Measurements from ENCODE around the gene CDK5R2.

CDK5R2 gene

DNA sequence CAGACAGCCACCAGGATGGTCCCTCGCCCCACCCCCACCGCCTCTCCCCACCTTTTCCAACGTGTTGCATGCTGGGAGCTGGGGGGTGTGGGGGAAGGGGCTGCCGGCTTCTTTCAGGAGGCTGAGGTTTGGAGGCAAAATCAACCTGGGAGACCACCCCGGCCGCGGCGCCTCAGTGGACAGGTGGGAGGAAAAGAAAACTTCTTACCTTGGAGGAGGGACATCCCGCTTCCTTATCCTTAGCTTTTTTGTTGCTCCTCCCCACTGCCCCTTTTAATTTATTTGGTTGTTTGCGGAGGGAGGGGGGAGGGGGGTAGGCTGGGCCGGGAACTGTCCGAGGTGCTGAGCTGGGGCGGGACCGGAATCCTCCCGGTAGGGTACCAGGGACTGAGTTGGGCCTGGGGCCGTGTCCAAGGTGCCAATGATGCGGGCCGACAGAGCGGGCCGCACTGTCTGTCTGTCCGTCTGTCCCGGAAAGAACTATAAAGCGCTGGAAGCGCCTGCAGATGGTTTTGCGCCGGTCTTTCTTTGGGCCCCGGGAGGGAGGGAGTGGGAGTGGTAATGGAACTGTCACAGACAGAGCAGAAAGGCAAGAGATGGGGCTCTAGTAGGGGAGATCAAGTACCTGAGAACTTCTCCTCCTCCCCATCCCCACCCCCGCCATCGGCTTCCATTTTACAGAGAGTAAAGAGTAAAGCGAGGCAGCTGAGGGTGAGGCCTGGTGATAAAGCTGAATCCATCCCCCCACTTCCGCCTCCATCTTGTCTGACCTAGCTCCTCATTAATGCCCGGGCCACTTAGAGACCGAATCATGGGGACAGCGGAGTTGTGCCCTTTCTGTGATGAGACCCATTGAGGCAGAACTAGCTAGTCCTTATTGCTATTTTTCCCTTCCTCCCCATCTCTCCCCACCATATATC lies 2.4 kb downstream of the CDK5R2 start:
- DNase-seq (ENCODE audit: low read depth, low spot score) = no peak
- H3K27ac ChIP-seq = no peak overlapping the region

DNA sequence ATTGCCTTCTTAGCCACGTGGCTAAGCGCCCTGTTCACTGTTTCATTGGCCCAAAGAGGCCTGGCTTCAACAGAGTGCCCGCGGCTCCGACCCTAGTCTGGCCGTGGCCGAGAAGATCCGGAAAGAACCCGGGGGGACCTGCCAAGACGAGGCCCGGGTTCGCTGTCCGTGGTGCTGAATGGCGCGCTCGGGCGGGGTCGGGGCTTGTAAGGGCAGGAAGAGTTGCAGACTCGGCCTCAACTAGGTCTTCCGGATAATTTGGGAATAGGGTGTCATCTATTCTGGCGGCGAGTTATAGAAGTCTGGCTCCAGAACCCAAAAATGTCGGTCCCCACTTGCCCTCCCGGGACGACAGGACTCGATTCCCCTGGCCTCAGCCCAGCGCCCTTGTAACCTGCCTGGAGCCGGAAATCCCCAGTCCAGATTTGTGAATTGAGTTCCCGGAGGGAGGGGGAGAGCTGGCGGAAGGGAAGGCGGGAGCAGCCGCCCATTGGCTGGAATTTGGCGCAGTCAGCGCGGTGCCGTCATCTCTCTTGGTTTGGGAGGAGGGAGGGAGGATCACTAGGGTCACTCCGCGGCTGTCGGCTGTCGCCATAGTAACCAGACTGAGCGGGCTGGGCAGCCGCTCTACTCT lies 3.5 kb downstream of the CDK5R2 start:
- H3K27ac ChIP-seq = peak overlapping the region; percentile 67
- DNase-seq (ENCODE audit: low read depth, low spot score) = peak; percentile 53

DNA sequence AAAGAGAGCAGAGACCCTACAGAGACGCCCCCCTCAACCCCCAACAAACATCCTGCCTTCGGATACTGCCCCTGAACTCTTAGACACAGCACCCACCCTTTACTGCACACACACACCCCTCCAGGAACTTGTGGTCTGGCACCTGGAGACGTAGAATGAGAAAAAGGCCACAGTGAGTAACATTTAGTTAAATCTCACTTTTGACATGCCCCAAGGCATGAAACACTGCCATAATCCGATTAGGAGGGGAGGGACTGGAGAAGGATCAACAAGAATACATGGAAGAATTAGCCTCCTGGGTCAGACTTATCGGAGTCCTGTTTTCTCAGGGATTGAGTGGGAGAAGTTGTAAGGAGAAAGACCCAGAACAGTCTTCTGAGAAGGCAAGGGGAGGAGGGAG lies 4.1 kb downstream of the CDK5R2 start:
- peak; percentile 22 for DNase-seq (ENCODE audit: low read depth, low spot score)
- H3K27ac ChIP-seq = peak overlapping the region; percentile 67

DNA sequence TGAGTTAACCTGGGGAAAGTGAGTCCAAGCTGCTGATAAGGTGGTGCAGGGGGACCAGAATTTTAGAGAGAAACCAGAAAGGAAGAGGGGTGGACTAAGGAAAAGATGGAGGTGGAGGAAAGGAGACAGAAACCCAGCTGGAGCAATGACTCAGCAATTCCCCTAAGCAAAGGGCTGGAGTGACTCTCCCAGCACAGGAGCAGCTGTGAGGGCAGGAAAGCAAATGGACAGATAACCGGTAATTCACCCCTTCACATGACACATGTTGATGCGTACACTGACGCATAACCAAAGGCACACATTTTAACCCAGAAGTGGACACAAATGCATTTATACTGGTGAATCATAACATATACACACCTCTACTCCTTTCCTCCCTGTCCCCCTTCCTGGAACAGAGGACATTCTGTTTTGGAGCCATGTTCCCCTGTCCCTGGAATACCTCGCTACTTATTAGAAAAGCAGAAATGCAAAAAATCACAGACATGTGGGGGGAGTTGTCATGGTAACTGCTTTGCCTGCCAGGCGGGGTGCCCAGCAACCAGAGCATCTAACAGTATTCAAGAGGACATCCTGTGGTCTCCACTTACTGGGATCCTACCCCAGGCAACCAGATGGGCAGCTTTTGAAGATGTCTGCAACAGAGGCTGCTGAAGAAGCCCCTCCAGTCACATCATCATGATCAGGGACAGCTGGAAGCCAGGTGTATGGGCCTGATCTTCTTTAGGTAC lies 4.7 kb downstream of the CDK5R2 start:
- peak overlapping the region; percentile 67 for H3K27ac ChIP-seq
- DNase-seq (ENCODE audit: low read depth, low spot score) = peak; percentile 79

DNA sequence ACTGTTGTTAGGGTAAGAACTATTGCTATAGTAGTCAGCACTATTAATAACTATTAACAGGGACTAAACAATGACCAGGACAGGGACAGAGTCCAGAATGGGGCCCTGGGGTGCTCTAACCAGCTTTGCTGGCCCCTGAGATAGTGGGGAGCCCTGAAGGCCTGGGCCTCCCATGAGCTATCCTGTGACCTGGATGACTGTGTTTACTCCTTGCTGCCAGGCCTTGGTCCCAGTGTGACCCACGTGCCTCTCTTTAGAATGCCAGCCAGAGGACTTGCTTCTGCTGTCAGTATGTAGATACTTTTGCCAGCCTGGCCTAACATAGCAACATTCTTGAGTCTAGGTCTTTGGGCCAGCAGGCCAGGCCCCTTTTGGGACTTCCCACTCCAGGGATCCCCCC lies 11.4 kb downstream of the CDK5R2 start:
- no peak for DNase-seq (ENCODE audit: low read depth, low spot score)

DNA sequence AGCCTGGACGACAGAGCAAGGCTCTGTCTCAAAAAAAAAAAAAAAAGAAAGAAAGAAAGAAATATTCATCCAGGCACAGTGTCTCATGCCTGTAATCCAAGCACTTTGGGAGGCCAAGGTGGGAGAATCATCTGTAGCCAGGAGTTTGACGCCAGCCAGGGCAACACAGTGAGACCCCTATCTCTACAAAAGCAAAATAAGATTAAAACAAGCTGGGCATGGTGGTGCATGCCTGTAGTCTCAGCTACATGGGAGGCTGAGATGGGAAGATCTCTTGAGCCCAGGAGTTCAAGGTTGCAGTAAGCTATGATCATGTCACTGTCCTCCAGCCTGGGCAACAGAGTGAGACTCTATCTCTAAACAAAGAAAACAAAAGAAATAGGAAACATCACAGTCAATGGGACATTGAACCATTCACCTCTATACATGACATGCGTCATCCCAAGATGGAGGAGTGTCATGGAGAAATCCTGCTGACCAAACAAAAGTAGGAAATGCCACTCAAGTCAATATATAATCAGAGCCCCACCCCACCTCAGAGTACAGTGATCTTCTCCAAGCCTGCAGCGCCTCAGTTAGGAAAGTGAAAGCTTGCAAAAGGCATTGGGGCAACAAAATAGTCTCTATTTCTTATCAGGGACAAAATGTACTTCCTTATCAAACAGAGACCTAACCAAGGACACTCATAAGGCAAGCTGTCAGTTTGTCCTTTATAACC lies 15.8 kb downstream of the CDK5R2 start:
- H3K27ac ChIP-seq = no peak overlapping the region
- no peak for DNase-seq (ENCODE audit: low read depth, low spot score)

More for the DNA sequence above, 11.4 kb downstream of the CDK5R2 start:
- H3K27ac ChIP-seq = no peak overlapping the region

DNA sequence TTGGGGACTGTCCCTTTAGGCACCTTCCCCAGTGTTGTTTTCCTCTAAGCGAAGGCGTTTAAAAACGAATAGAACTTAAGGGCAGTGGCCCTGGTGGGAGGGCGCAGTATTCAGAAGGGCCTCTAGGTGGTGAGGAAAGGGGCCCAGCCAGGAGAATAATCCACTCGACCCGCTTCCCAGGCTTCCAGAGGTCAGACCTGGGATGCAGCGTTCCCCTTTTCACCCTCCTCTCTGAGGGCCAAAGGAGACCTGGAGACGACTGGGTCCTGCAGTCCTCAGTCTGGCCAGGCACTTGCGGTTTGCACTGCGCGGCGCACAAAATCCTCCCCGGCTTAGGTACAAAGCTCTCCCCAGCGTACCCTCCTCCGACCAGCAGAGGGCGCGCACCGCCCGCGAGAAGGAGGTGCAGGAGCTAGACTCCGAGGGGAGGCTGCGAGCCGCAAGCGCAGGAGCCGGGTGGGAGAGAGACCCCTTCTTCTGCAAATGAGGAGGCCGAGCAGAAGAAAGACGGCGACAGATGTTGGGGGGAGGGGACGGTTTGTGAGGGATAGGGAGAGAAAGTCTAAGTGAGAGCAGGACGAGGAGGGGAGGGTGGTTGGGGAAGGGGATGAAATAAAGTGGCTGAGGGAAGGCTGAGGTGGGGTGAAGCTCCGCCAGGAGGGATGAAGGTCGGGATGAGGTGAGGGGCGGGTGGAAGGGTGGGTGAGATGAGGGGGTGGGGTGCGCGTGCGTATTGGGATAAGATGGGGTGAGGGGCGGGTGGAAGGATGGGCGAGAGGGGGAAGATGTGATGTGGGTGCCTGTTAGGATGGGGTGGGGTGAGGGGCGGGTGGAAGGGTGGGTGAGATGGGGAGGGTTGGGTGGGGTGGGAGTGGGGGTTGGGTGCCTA lies 20.6 kb downstream of the CDK5R2 start:
- no peak for DNase-seq (ENCODE audit: low read depth, low spot score)
- H3K27ac ChIP-seq = no peak overlapping the region

DNA sequence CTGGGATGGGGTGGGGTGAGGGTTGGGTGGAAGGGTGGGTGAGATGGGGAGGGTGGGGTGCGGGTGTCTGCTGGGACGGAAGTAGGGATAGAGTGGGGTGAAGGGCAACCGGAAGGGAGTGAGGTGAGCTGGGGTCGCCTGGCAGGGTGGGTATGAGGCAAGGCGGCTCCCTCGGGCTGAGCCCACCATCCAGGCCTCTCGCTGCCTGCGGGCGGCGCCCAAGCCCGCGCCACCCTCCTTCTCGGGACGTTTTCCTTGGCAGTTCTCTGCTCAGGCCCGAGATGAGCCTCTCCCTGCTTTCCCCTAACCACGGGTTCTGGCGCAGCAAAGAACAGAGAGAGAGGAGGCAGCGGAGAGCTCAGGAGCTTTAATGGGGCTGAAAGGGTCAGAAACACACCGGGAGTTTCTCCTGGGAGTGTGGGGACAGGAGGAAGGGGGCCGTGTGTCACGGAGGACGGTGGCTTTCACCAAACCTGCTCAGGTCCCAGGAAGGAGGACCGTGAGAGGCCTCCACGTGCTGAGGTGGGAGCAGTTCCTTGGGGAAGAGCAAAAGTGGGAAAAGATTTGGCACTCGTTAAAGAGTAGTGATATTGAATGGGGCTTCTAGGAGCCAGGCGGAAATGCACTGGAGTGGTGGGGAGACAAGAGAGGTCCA lies 21.4 kb downstream of the CDK5R2 start:
- no peak for DNase-seq (ENCODE audit: low read depth, low spot score)
- no peak overlapping the region for H3K27ac ChIP-seq

DNA sequence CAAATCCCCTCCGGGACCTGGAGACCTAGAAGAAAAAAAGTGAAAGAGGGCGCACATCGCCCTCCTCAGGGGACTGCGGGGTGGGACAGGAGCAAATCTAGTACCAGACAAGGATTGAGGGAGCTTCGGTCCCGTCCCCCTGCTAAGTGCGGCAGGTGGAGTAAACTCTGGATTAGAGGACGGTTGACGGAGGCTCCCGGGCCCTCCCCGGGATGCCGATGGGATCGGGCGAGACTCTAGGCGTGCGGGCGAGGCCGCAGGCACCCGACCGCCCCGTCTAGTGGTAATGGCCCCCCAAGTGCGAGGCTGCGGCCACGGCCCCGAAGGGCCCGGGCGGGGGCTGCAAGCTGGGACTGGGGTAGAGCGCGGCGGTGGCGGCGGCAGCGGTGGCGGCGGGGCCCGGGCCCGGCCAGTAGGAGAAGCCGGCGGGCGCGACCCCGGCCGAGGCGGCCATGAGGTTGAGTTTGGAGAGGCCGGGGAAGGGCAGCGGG lies 22.0 kb downstream of the CDK5R2 start:
- H3K27ac ChIP-seq = no peak overlapping the region
- no peak for DNase-seq (ENCODE audit: low read depth, low spot score)

DNA sequence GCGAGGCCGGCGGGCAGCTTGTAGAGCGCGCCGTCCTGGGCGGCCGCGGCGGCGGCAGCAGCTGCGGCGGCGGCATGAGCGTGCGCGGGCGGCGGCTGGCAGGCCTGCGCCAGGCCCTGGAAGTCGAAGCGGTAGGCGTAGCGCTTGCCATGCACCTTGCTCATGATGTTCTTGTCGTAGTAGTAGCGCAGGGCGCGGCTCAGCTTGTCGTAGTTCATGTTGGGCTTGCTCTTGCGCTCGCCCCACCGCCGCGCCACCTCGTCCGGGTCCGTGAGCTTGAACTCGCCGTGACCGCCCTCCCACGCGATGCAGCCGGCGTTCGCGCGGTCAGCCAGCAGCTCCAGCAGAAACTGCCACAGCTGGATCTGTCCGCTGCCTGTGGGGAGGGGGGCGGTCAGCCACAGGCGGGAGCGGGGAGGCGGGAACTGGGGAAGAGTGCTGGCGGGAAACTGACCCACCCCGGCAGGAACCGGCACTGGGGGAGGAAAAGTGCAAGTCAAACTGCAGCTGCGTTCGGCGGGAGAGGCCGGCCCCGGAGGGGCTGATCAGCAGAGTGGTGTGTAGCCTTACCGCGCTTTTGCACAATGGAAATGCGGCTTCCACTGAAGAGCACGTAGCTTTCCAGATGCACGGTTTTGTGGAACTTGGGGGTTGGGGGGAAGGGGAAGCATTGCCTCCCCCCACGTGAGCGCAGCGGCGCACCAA lies 22.6 kb downstream of the CDK5R2 start:
- no peak for DNase-seq (ENCODE audit: low read depth, low spot score)
- H3K27ac ChIP-seq = no peak overlapping the region

DNA sequence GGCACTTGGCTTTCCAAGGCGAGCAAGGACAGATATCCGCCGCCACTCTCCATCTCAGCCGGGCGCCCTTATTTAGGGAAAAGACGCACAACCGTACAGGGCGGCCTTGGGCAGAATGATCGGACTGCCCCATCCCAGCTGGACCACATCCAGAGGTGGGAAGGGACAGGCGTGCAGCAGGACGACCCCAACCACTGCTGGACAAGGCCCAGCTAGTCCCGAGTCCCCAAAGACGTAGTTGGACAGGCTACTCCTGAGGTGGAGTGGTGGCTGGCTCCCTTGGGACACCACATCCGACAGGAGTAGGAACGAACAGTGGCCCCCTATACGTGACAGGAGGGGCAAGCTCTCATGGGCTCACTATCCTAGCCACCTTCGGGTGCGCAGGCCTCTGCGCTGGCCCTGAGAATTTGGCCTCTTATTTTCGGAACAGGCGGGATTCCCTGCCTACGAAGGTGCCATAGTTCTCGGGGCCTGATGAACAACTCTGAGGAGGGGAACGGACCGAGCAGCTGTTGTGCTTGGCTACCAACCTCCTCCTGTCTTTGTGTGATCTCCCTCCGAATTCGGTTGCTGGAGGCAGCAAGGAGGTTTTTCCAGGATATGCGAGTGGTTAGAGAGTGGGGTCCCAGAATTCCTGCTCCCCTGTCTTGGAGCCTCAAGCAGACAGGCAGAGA lies 23.3 kb downstream of the CDK5R2 start:
- no peak overlapping the region for H3K27ac ChIP-seq
- no peak for DNase-seq (ENCODE audit: low read depth, low spot score)

DNA sequence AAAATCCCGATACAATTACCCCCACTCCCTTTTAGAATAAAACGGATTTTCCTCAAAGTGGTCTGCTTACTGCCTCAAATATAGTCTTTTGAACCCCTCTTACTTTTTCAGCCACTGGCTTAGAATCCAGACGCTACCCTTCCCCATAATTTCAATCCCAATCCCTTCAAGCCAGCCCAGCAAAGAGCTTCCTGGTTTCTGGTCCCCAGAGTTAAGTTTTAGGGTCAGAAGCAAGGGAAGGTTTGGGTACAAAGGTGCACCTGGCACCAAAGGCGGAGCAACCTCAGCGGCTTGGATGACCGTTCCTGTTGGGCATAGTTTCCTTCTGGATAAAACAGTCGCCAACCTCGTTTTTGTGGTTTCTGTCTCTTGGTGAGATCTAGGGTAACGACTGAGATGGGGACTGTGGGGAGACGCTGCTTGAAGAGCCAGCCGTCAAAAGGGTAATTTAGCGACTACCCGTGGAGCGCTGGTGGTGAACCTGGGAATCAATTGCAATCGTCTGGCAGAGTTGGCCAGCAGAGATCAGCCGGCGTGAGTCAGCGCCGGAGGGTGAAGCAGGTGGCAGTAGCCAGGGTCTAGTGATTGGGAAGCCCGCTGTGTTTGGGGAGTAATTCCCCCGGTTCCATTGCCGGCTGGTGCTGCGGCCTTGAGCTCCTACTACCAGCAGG lies 23.9 kb downstream of the CDK5R2 start:
- H3K27ac ChIP-seq = no peak overlapping the region
- no peak for DNase-seq (ENCODE audit: low read depth, low spot score)

DNA sequence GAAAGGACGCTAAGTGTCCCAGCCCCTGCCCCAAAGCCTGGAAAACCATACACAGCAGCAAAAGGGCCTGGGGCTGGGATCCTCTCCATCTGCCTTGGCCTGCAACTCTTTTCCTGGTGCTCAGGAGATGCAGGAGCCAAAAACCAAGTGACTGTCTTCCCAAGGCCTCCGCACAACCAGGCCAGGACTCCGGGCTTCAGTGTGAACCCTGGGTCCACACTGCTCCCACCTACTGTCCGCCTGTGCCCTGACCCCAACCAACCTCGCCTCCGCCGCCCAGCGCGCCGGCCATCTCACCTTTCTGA lies 24.4 kb downstream of the CDK5R2 start:
- no peak overlapping the region for H3K27ac ChIP-seq
- DNase-seq (ENCODE audit: low read depth, low spot score) = no peak

DNA sequence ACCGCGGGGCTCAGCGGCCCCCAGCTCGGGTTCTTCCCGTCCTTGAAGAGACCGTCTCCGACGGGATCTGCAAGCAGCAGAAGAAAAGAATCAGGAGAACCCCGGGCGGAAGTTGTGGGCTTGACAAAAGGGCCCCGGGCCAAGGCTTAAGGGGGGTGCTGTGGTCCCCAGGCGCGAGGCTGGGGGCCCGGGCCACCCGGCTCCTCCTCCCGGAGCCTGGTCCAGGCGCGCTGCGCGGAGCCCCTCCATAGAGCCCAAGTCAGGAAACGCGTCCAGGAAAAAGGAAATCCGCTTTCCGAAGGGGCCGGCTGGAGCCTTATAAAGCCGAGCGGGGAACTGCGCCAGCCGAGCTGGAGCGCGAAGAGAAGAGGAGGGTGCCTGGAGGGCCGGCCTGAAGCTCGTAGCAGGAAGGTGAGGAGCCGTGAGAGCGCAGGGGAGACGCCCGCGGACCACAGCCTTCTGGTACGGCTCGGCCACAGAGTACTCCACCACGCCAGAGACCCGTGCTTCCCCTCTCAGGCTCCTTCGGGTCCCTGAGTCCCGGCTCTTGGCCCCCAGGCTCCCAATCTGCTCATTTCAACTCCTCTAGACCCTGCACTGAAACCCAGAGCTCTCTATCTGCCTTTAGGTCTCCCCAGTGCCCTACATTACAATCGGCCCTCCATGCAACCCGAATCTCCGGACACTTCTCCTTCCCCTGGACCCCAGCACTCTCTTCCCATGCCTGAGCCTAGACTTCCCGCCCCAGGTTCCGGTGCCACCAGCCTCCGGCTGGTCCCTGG lies 25.0 kb downstream of the CDK5R2 start:
- H3K27ac ChIP-seq = no peak overlapping the region
- no peak for DNase-seq (ENCODE audit: low read depth, low spot score)

DNA sequence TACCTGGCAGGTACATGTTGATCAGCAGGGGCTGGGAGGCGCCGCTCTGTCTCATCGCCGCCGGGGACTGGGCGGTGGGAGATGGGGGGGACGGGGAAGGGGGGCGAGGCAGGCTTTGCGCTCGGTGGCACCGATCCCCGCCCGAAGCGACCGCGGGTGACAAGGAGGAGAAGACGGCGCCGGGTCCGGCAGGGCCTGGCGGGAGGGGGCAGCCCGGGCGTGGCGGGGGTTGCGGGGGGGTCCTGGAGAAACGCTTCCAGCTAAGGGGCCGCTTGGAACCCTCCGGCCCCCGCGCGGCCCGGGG lies 25.5 kb downstream of the CDK5R2 start, which contains the start of gene FEV:
Gene FEV, minus strand, starts transcription at position 164 of the 304 bp plus-strand sequence. Its CDS starts 109 bp downstream, at position 55.
- no peak within 1 kb of the TSS for H3K27ac ChIP-seq
- DNase-seq (ENCODE audit: low read depth, low spot score) = no peak

DNA sequence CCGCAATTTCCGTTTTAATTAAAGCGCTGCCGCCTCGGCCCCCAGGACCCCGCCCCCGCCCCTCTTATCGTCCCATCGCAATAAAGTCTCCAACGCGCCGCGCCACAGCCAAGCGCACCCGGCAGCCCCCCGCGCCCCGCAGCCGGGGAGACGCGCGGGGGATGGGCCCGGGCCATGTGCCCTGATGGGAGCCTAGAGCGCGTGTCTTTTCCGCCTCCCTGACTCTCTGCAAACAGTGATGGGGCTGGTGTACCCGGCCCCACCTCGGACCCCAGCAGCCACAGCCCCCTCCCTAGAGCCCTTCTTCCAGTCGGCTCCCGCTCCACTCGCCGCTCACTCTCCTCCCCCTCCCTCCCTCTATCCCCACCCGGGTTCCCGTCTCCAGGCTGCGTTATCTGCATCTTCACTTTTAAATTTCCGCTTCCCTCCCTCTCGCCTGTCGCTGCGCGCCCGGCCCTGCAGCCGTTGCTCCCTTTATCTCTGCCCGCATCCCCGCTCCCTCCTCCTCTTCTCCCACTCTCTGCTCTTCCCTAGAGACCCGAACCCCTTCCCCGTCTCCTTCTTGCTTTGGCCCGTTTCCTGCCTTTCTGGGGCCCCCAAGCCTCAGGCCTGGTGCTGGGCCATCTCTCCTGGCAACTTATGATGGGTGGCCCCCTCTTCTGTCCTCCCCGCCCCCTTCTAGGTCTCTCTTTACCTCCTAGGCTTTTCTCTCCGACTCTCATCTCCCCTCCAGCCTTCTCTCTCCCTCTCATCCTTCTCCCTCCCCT lies 26.0 kb downstream of the CDK5R2 start:
- H3K27ac ChIP-seq = no peak overlapping the region
- DNase-seq (ENCODE audit: low read depth, low spot score) = no peak

Measured in epithelial cell of prostate (primary cell).